GM12872 (cell line): ENCODE measurements around the gene MTERF4.

Experiments used
- TF ChIP-seq, protein P1 (sequence below): IDR thresholded peaks from 3 replicates; pipeline ENCODE4 v1.5.1; 2011; ENCODE audit warnings: low read depth, mild to moderate bottlenecking, low read length, moderate library complexity; ENCODE audit not compliant: insufficient read depth

The MTERF4 gene

GRCh38 chr2:241125626-241126025 is 23.5 kb upstream of the MTERF4 start:
- TF ChIP-seq, protein P1, sequence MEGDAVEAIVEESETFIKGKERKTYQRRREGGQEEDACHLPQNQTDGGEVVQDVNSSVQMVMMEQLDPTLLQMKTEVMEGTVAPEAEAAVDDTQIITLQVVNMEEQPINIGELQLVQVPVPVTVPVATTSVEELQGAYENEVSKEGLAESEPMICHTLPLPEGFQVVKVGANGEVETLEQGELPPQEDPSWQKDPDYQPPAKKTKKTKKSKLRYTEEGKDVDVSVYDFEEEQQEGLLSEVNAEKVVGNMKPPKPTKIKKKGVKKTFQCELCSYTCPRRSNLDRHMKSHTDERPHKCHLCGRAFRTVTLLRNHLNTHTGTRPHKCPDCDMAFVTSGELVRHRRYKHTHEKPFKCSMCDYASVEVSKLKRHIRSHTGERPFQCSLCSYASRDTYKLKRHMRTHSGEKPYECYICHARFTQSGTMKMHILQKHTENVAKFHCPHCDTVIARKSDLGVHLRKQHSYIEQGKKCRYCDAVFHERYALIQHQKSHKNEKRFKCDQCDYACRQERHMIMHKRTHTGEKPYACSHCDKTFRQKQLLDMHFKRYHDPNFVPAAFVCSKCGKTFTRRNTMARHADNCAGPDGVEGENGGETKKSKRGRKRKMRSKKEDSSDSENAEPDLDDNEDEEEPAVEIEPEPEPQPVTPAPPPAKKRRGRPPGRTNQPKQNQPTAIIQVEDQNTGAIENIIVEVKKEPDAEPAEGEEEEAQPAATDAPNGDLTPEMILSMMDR: no peak

GRCh38 chr2:241123816-241124536 is 21.9 kb upstream of the MTERF4 start:
- TF ChIP-seq, protein P1: no peak

DNA sequence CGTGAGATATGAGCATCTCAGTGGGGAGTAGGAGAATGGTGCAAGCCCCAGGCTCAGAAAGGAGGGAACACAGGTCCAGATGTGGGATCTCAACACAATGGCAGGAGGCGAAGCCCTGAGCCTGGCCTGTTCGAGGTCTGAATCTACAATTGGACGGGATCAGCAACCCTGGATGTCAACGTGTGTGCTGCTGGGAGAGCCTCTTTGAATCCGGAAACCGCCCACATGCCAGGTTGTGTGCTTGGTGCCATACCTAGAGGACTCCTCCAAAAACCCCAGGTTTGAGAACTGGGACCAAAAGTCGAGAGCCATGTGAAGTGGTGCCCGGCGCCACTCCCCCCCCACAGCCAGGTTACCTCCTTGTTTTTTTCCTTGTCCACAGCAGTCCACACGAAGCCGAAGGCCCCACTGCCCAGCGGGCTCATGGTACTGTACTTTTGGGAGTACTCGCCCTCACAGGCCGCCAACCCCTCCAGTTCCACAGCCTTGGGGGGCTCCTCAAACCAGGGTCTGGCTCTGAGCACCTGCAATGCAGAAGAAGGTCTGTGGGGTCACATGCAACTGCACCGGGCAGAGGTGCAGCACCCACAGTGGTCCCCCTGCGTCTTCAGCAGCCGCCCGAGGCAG is 20.4 kb upstream of the MTERF4 start:
- TF ChIP-seq, protein P1: no peak

DNA sequence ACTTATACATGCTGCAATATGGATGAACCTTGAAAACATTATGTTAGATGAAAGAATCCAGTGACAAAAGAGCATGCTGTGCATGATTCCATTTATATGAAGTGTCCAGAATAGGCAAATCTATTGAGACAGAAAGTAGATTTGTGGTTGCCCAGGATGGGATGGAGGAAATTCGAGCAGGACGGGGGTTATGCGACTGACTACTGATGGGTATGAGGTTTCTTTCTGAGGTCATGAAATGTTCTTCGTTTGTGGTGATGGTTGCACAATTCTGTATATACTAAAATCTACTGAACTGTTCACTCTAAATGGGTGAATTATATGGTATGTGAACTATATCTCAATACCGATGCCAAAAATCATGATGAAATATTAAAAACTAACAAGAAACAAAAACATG is 18.9 kb upstream of the MTERF4 start:
- TF ChIP-seq, protein P1: no peak

DNA sequence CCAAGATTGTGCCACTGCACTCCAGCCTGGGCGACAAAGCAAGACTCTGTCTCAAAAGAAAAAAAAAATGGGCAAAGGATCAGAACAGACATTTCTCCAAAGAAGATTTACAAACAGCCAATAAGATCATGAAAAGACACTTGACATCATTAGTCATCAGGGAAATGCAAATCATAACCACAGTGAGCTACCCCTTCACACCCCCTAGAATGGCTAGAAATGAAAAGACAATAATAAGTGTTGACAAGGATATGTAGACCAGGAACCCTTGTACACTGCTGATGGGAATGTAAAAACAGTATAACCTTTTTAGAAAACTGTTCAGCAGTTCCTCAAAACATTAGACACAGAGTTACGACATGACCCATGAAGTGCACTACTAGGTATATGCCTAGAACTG is 18.4 kb upstream of the MTERF4 start:
- TF ChIP-seq, protein P1: no peak

GRCh38 chr2:241118737-241119505 is 16.8 kb upstream of the MTERF4 start:
- TF ChIP-seq, protein P1: no peak
